K562 (cell line): ENCODE results near the gene TTL. TPM values are rescaled to one million over a fixed set of nuclear protein-coding genes. Genes with fewer than 3 reads are reported as not detected.

Experiments used
- ATAC-seq: fragments of 200-7000 bp; cut with Tn5 transposase; 3 replicates; pipeline ENCODE4 v1.9.1; 2020; ENCODE audit warnings: moderate library complexity
- BruUV-seq: library from RNA; stranded (reverse); fragments of 400-500 nt; replicated peaks from 2 replicates; lab custom pipeline; 2021; lab: Mats Ljungman, UMichigan
- CTCF ChIA-PET: fragments of 300-600 bp; formaldehyde crosslinking; extraction: SDS; loops from one replicate; lab custom pipeline; 2021; ENCODE audit warnings: low intra/inter-chr PET ratio; lab: Yijun Ruan, JAX
- POLR2A ChIA-PET: fragments of 300-600, 350-650 bp; sonication (Branson Sonifier 250); formaldehyde crosslinking; extraction: SDS; loops from one replicate; lab custom pipeline; 2021; ENCODE audit warnings: antibody characterized with exemption, inconsistent platforms; lab: Yijun Ruan, JAX
- DNase-seq, 4 experiments: peaks; one replicate each; pipeline versions ENCODE4 v3.0.0 to v3.0.0-alpha.2; 2011 to 2018; ENCODE audit warnings: low spot score in 3 of 4, mixed read lengths in 3 of 4; ENCODE audit errors: extremely low read depth in 1 of 4
- FAIRE-seq: peaks from 2 replicates; lab custom pipeline; 2011; peaks lifted over from hg19 to GRCh38; lab: Jason Lieb, UNC
- H2AFZ ChIP-seq: 2 replicates; pipeline ENCODE4 v1.6.0; 2011; ENCODE audit warnings: low read depth, low read length, control low read depth, inconsistent platforms
- H3K27ac ChIP-seq: fragments of 200-600 bp; 3 replicates; pipeline ENCODE4 v1.8.0; 2011; ENCODE audit warnings: low read depth, mild to moderate bottlenecking, control low read depth, inconsistent platforms, low read length, moderate library complexity, mixed read lengths; ENCODE audit errors: extremely low read depth
- H3K27me3 ChIP-seq, 2 experiments: fragments of 300-600 bp in 1 of 2; 2 replicates in 1 of 2; 3 replicates in 1 of 2; pipeline versions ENCODE4 v1.6.0 to v1.8.0; 2011; ENCODE audit warnings: inconsistent platforms in 2 of 2, low read length in 2 of 2, mild to moderate bottlenecking in 1 of 2, mixed read lengths in 1 of 2, moderate library complexity in 1 of 2; ENCODE audit not compliant: control insufficient read depth in 2 of 2, insufficient read depth in 2 of 2
- H3K36me3 ChIP-seq: fragments of 300-600 bp; 3 replicates; pipeline ENCODE4 v1.8.0; 2011; ENCODE audit warnings: mild to moderate bottlenecking, low read length, inconsistent platforms; ENCODE audit not compliant: control insufficient read depth, insufficient read depth
- H3K4me1 ChIP-seq, 2 experiments: fragments of 200-600 bp in 1 of 2; replicated peaks in 1 of 2; 2 replicates in 1 of 2; 3 replicates in 1 of 2; pipeline versions ENCODE4 v1.5.1 to v1.8.0; 2011; ENCODE audit warnings: inconsistent platforms in 2 of 2, low read length in 2 of 2, mild to moderate bottlenecking in 1 of 2, mixed read lengths in 1 of 2, moderate library complexity in 1 of 2; ENCODE audit not compliant: control insufficient read depth in 2 of 2, insufficient read depth in 2 of 2
- H3K4me2 ChIP-seq: 2 replicates; pipeline ENCODE4 v1.6.1; 2011; ENCODE audit warnings: low read length, control low read depth, inconsistent platforms, mixed read lengths; ENCODE audit not compliant: insufficient read depth
- H3K4me3 ChIP-seq: fragments of 200-600 bp; sonication (generic), shearing (Covaris generic); 2 replicates; pipeline ENCODE4 v1.5.1; 2016; ENCODE audit warnings: control low read depth, inconsistent platforms
- H3K79me2 ChIP-seq: fragments of 200-600 bp; 3 replicates; pipeline ENCODE4 v1.8.0; 2011; ENCODE audit warnings: low read length, inconsistent platforms; ENCODE audit not compliant: control insufficient read depth, insufficient read depth
- H3K9ac ChIP-seq, 2 experiments: 2 replicates each; pipeline versions ENCODE4 v1.6.0 to v1.6.1; 2011; ENCODE audit warnings: low read depth in 2 of 2, low read length in 2 of 2, control low read depth in 1 of 2, inconsistent platforms in 1 of 2, mild to moderate bottlenecking in 1 of 2, mixed read lengths in 1 of 2; ENCODE audit not compliant: insufficient read depth in 1 of 2
- H3K9me1 ChIP-seq: one replicate; pipeline ENCODE4 v1.6.0; 2011; ENCODE audit warnings: inconsistent platforms, mild to moderate bottlenecking, low read length, moderate library complexity; ENCODE audit not compliant: control insufficient read depth, insufficient read depth
- H3K9me3 ChIP-seq: replicated peaks from 2 replicates; pipeline ENCODE4 v1.5.1; 2011; ENCODE audit warnings: low read depth, low read length, inconsistent platforms; ENCODE audit not compliant: control insufficient read depth, insufficient read depth
- H4K20me1 ChIP-seq: replicated peaks from 2 replicates; pipeline ENCODE4 v1.6.1; 2011; ENCODE audit warnings: low read length, inconsistent platforms, mixed read lengths; ENCODE audit not compliant: control insufficient read depth, insufficient read depth
- CBX3 ChIP-seq, 2 experiments: IDR thresholded peaks; 1 replicate in 1 of 2; 2 replicates in 1 of 2; pipeline ENCODE4 v1.6.1; 2012; ENCODE audit warnings: inconsistent platforms in 2 of 2, low read length in 2 of 2, borderline replicate concordance in 1 of 2, control low read depth in 1 of 2
- DIDO1 ChIP-seq: fragments of 450-650 bp; IDR thresholded peaks from 2 replicates; pipeline ENCODE4 v1.6.1; 2016; ENCODE audit warnings: low read depth, missing biosample characterization, missing genetic modification characterization
- IFI16 ChIP-seq: fragments of 250-450 bp; sonication (Bioruptor Pico); IDR thresholded peaks from 2 replicates; pipeline ENCODE4 v2.1.2; 2022; ENCODE audit warnings: mild to moderate bottlenecking, inconsistent platforms
- MCM3 ChIP-seq: fragments of 450-650 bp; IDR thresholded peaks from 2 replicates; pipeline ENCODE4 v1.6.1; 2016
- NCOA2 ChIP-seq, 2 experiments: fragments of 450-650 bp; IDR thresholded peaks; 2 replicates each; pipeline ENCODE4 v1.6.1; 2018; ENCODE audit warnings: mild to moderate bottlenecking in 2 of 2, moderate library complexity in 1 of 2; ENCODE audit not compliant: partially characterized antibody in 2 of 2
- SMAD4 ChIP-seq: fragments of 250-450 bp; sonication (Bioruptor Pico); conservative IDR thresholded peaks from 2 replicates; pipeline ENCODE4 v1.8.0; 2021; ENCODE audit warnings: inconsistent platforms, mild to moderate bottlenecking, moderate library complexity
- TGIF2 ChIP-seq: sonication (generic); formaldehyde crosslinking; IDR thresholded peaks from 2 replicates; pipeline ENCODE4 v1.8.1; 2022; ENCODE audit warnings: mild to moderate bottlenecking, missing genetic modification reagents, moderate library complexity
- ZNF584 ChIP-seq: fragments of 200-800 bp; sonication (Bioruptor generic); IDR thresholded peaks from 2 replicates; pipeline ENCODE4 v1.6.1; 2016; ENCODE audit warnings: low read depth, mild to moderate bottlenecking, missing genetic modification characterization, missing compliant biosample characterization
- ZNF592 ChIP-seq: fragments of 450-650 bp; IDR thresholded peaks from 2 replicates; pipeline ENCODE4 v1.6.1; 2017; ENCODE audit warnings: antibody characterized with exemption, mild to moderate bottlenecking
- WGBS: fragments of 100-300 bp; shearing (Covaris generic); methylation state at CpG from one replicate; pipeline ENCODE4 v1.1.6; 2016; ENCODE audit warnings: low coverage, mixed read lengths; ENCODE audit not compliant: insufficient coverage; ENCODE audit errors: missing lambda C conversion rate; 5-methylcytosine and 5-hydroxymethylcytosine counted together
- in situ Hi-C: fragments of 300-500 bp; cut with MboI; formaldehyde crosslinking; loops from 4 replicates; pipeline ENCODE4 v1.15.0; 2018; ENCODE audit warnings: inconsistent platforms, mixed read lengths
- intact Hi-C: fragments of 100-400 bp; cut with micrococcal nuclease; formaldehyde crosslinking; loops from 2 replicates; pipeline ENCODE4 v1.14.2; 2022
- polyA plus RNA-seq, 8 experiments: library from polyadenylated mRNA; depleted of rRNA in 4 of 8; stranded (reverse) in 5 of 8; unstranded in 3 of 8; fragments of >200 nt; fragmentation: Nextera tagmentation in 2 of 8; fragmentation: Illumina TruSeq in 1 of 8; extraction: Ambion mirVana in 2 of 8; extraction: Trizol in 1 of 8; gene quantifications; 2 replicates each; pipeline versions ENCODE4 v1.2.1 to v1.2.3, GENCODE V29; 2011 to 2014; ENCODE audit warnings: inconsistent platforms in 1 of 8, missing spikeins in 1 of 8
- total RNA-seq, 7 experiments: library from RNA; depleted of rRNA in 6 of 7; stranded (reverse); fragments of >200 nt in 6 of 7; fragmentation: Illumina TruSeq in 2 of 7; extraction: Trizol in 2 of 7; gene quantifications; 2 replicates each; pipeline versions ENCODE4 v1.2.1 to v1.2.3, GENCODE V29; 2011 to 2021; ENCODE audit warnings: low replicate concordance in 1 of 7
- TF ChIP-seq, protein P1 (sequence below), 3 experiments: IDR thresholded peaks in 2 of 3; conservative IDR thresholded peaks in 1 of 3; 2 replicates each; pipeline ENCODE4 v1.5.1; 2011 to 2012; ENCODE audit warnings: low read length in 3 of 3, mild to moderate bottlenecking in 3 of 3, control low read depth in 2 of 3, improper control_type of control experiment in 1 of 3, inconsistent platforms in 1 of 3, low read depth in 1 of 3, mixed read lengths in 1 of 3, moderate library complexity in 1 of 3; ENCODE audit not compliant: insufficient read depth in 2 of 3

The TTL gene
- total and polyA plus RNA-seq, 9 of the 15 experiments (the other 6 are each of a cell fraction or from before 2014, with no cell fraction given), result 9.4 to 54.4 (median 34.9) TPM

GRCh38 chr2:112449854-112450253 is 32.1 kb upstream of the TTL start:
- DNase-seq (no peak), ATAC-seq (no peak), FAIRE-seq (no peak)
- Histone ChIP-seq H3K4me3 (no peak overlapping the region), H3K9ac (no peak overlapping the region), H3K4me1 (no peaks in the 10 kb centered on the region), H3K4me2 (no peak overlapping the region), H4K20me1 (no peaks in the 10 kb centered on the region), H3K36me3 (no peaks in the 10 kb centered on the region), H3K9me1 (no peaks in the 10 kb centered on the region), H3K79me2 (no peaks in the 10 kb centered on the region), H3K9me3 (peaks cover 6% of the 10 kb centered on the region), H3K27ac (no peak overlapping the region), H3K27me3 (no peaks in the 10 kb centered on the region), H2AFZ (no peak overlapping the region)
- POLR2A ChIA-PET, result no interaction called here
- in situ Hi-C loops, result no loop called here
- intact Hi-C loops, result no loop called here
- WGBS, result 37% methylated on average over 4 of the region's 4 CpGs
- BruUV-seq, result no TSS peak
- CTCF ChIA-PET, result no interaction called here
- TF ChIP-seq TGIF2 (no peak), CBX3 (IDR thresholded peaks at IDR 0.05; ENCODE audit: borderline replicate concordance in 1 of 2, low read length in 2 of 2) (0 out of 3 replicates have a peak, but pooled peaks of 1 of the 2 experiments have one; percentile 29), ZNF584 (CRISPR knock-in tag) (peak; percentile 100), NCOA2 (IDR thresholded peaks at IDR 0.05; ENCODE audit: partially characterized antibody in 2 of 2) (no peak)

DNA sequence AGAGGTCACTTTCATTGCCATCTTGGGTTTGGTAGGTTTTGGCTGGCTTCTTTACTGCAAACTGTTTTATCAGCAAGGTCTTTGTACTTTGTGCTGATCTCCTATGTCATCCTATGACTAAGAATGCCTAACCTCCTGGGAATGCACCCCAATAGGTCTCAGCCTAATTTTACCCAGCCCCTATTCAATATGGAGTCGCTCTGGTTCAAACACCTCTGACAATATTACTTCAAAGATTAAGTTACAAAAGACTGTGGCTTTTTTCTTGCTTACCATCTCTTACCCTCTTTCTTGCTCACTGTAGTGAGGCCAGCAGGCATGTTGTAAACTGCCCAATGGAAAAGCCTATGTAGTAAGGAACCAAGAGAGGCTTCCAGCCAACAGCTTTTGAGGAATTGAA is 30.6 kb upstream of the TTL start:
- no peak for ATAC-seq
- DNase-seq, result no peak
- 0 out of 2 replicates have a peak overlapping the region, but pooled peaks have one; percentile 68 for H2AFZ ChIP-seq
- intact Hi-C loops, result no loop called here
- peaks cover 6% of the 10 kb centered on the region for H3K9me3 ChIP-seq
- ChIA-PET CTCF (no interaction called here), POLR2A (interaction anchor here (1.2 kb wide), 1 partner anchor 178 kb away, joined by 3 read pairs; no protein-coding TSS in a partner anchor)
- no peak overlapping the region for H3K4me3 ChIP-seq
- no TSS peak for BruUV-seq
- H3K79me2 ChIP-seq, result no peaks in the 10 kb centered on the region
- H3K9ac ChIP-seq, result no peak overlapping the region
- H3K4me1 ChIP-seq, result no peaks in the 10 kb centered on the region
- FAIRE-seq, result no peak
- in situ Hi-C loops, result no loop called here
- no peaks in the 10 kb centered on the region for H3K36me3 ChIP-seq
- H3K9me1 ChIP-seq, result no peaks in the 10 kb centered on the region
- no peaks in the 10 kb centered on the region for H3K27me3 ChIP-seq
- WGBS, result 0% methylated on average over 1 of the region's 1 CpG
- H4K20me1 ChIP-seq, result no peaks in the 10 kb centered on the region
- H3K4me2 ChIP-seq, result no peak overlapping the region
- H3K27ac ChIP-seq, result no peak overlapping the region
- TF ChIP-seq ZNF592 (peak; percentile 38; the same call in 1 of the 2 replicates), IFI16 (no peak), DIDO1 (tag) (peak; percentile 55; the same call in 1 of the 2 replicates), MCM3 (no peak), SMAD4 (CRISPR knock-in tag) (no peak)
- TF ChIP-seq, protein P1, sequence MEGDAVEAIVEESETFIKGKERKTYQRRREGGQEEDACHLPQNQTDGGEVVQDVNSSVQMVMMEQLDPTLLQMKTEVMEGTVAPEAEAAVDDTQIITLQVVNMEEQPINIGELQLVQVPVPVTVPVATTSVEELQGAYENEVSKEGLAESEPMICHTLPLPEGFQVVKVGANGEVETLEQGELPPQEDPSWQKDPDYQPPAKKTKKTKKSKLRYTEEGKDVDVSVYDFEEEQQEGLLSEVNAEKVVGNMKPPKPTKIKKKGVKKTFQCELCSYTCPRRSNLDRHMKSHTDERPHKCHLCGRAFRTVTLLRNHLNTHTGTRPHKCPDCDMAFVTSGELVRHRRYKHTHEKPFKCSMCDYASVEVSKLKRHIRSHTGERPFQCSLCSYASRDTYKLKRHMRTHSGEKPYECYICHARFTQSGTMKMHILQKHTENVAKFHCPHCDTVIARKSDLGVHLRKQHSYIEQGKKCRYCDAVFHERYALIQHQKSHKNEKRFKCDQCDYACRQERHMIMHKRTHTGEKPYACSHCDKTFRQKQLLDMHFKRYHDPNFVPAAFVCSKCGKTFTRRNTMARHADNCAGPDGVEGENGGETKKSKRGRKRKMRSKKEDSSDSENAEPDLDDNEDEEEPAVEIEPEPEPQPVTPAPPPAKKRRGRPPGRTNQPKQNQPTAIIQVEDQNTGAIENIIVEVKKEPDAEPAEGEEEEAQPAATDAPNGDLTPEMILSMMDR (IDR thresholded peaks at IDR 0.05 in 2 of 3, conservative IDR thresholded peaks at IDR 0.05 in 1 of 3; ENCODE audit: insufficient read depth in 2 of 3, low read depth in 1 of 3, low read length in 3 of 3), result no peak
